ENCODE results near the gene GTPBP1. TPM values are rescaled to one million over a fixed set of nuclear protein-coding genes. Genes with fewer than 3 reads are reported as not detected.
A peak's percentile ranks its signal among the peaks of the same experiment; 100 is the strongest.

The GTPBP1 gene
- total RNA-seq, 2 experiments from 2014 or later: 51.1 to 95.0 TPM

- peak; percentile 20 for DNase-seq (ENCODE audit: low spot score)
- H3K9me2 ChIP-seq (ENCODE audit: insufficient read depth, low read length): no peaks in the 10 kb centered on the region
- peak overlapping the region; percentile 51; the same call in 1 of the 2 replicates for H2AFZ ChIP-seq (ENCODE audit: low read length)
- intact Hi-C loops (cut with micrococcal nuclease; ENCODE audit: unreplicated experiment): loop anchor here (10.0 kb wide), 1 partner anchor 652 kb away; the partner anchor contains the start of gene PICK1
- H3K79me2 ChIP-seq (ENCODE audit: insufficient read depth, low read depth, low read length): peaks cover 52% of the 10 kb centered on the region
- TF ChIP-seq CTCF (conservative IDR thresholded peaks at IDR 0.05; ENCODE audit: low read length) (no peak), EZH2phosphoT487 (IDR thresholded peaks at IDR 0.05; ENCODE audit: borderline replicate concordance, low read depth, low read length) (no peak)
- H3K9me3 ChIP-seq (ENCODE audit: low read length): no peaks in the 10 kb centered on the region
- H3K4me3 ChIP-seq (ENCODE audit: low read depth, low read length, poor library complexity, severe bottlenecking): peak overlapping the region; percentile 97
- ChIA-PET POLR2A (interaction anchor here (0.6 to 0.8 kb wide), 3 partner anchors 9 to 211 kb away, joined by 3 to 4 read pairs (median 4); no protein-coding TSS in a partner anchor), CTCF (ENCODE audit: unreplicated experiment) (no interaction called here)
- peaks cover 69% of the 10 kb centered on the region for H3K4me1 ChIP-seq (ENCODE audit: insufficient read depth, low read length, poor library complexity, severe bottlenecking)
- no TSS peak for BruUV-seq (replicated peaks)
- H3K4me2 ChIP-seq (ENCODE audit: low read length): peak overlapping the region; percentile 81
- H4K20me1 ChIP-seq (ENCODE audit: insufficient read depth, low read length): peaks cover 35% of the 10 kb centered on the region
- peak overlapping the region; percentile 47 for H3K27ac ChIP-seq (ENCODE audit: low read depth, low read length, poor library complexity, severe bottlenecking)
- peaks cover 18% of the 10 kb centered on the region for H3K36me3 ChIP-seq (ENCODE audit: insufficient read depth, low read length)
Measured at GRCh38 chr22:38706101-38706900, 557 bp downstream of the GTPBP1 start.

GRCh38 chr22:38706901-38707195, 1.1 kb downstream of the GTPBP1 start:
- no peak overlapping the region for H3K27ac ChIP-seq (ENCODE audit: low read depth, low read length, poor library complexity, severe bottlenecking)
- intact Hi-C loops (cut with micrococcal nuclease; ENCODE audit: unreplicated experiment): loop anchor here (10.0 kb wide), 1 partner anchor 652 kb away; the partner anchor contains the start of gene PICK1
- no peak overlapping the region for H2AFZ ChIP-seq (ENCODE audit: low read length)
- H3K4me1 ChIP-seq (ENCODE audit: insufficient read depth, low read length, poor library complexity, severe bottlenecking): peaks cover 64% of the 10 kb centered on the region
- peaks cover 20% of the 10 kb centered on the region for H3K36me3 ChIP-seq (ENCODE audit: insufficient read depth, low read length)
- BruUV-seq (replicated peaks): no TSS peak
- no peaks in the 10 kb centered on the region for H3K9me3 ChIP-seq (ENCODE audit: low read length)
- ChIA-PET CTCF (ENCODE audit: unreplicated experiment) (no interaction called here), POLR2A (no interaction called here)
- peaks cover 35% of the 10 kb centered on the region for H4K20me1 ChIP-seq (ENCODE audit: insufficient read depth, low read length)
- H3K4me2 ChIP-seq (ENCODE audit: low read length): peak overlapping the region; percentile 81
- TF ChIP-seq CTCF (conservative IDR thresholded peaks at IDR 0.05; ENCODE audit: low read length): no peak
- no peak for TF ChIP-seq EZH2phosphoT487 (IDR thresholded peaks at IDR 0.05; ENCODE audit: borderline replicate concordance, low read depth, low read length)
- H3K79me2 ChIP-seq (ENCODE audit: insufficient read depth, low read depth, low read length): peaks cover 58% of the 10 kb centered on the region
- peak overlapping the region; percentile 97 for H3K4me3 ChIP-seq (ENCODE audit: low read depth, low read length, poor library complexity, severe bottlenecking)
- DNase-seq (ENCODE audit: low spot score): no peak
- no peaks in the 10 kb centered on the region for H3K9me2 ChIP-seq (ENCODE audit: insufficient read depth, low read length)

- Histone ChIP-seq H3K79me2 (ENCODE audit: insufficient read depth, low read depth, low read length) (peaks cover 63% of the 10 kb centered on the region), H3K4me3 (ENCODE audit: low read depth, low read length, poor library complexity, severe bottlenecking) (peak overlapping the region; percentile 97), H2AFZ (ENCODE audit: low read length) (no peak overlapping the region), H3K9me3 (ENCODE audit: low read length) (no peaks in the 10 kb centered on the region), H3K36me3 (ENCODE audit: insufficient read depth, low read length) (peaks cover 23% of the 10 kb centered on the region), H3K27ac (ENCODE audit: low read depth, low read length, poor library complexity, severe bottlenecking) (no peak overlapping the region), H3K4me1 (ENCODE audit: insufficient read depth, low read length, poor library complexity, severe bottlenecking) (peaks cover 59% of the 10 kb centered on the region), H3K9me2 (ENCODE audit: insufficient read depth, low read length) (no peaks in the 10 kb centered on the region), H3K4me2 (ENCODE audit: low read length) (peak overlapping the region; percentile 81), H4K20me1 (ENCODE audit: insufficient read depth, low read length) (peaks cover 38% of the 10 kb centered on the region)
- ChIA-PET POLR2A (interaction anchor here (0.6 kb wide), 2 partner anchors 8 to 816 kb away, joined by 3 to 5 read pairs; no protein-coding TSS in a partner anchor), CTCF (ENCODE audit: unreplicated experiment) (no interaction called here)
- TF ChIP-seq EZH2phosphoT487 (IDR thresholded peaks at IDR 0.05; ENCODE audit: borderline replicate concordance, low read depth, low read length): no peak
- TF ChIP-seq CTCF (conservative IDR thresholded peaks at IDR 0.05; ENCODE audit: low read length): no peak
- TSS peak; percentile 64 for BruUV-seq (replicated peaks)
- no peak for DNase-seq (ENCODE audit: low spot score)
- intact Hi-C loops (cut with micrococcal nuclease; ENCODE audit: unreplicated experiment): loop anchor here (10.0 kb wide), 1 partner anchor 653 kb away; the partner anchor contains the start of gene PICK1
Measured at GRCh38 chr22:38707346-38707745, 1.6 kb downstream of the GTPBP1 start.
